Peyer's patch (tissue), 4 donors: ENCODE results near the gene NET1.

Source experiments
- CTCF ChIP-seq, 6 experiments: fragments of 450-650 bp in 4 of 6; fragments of 200-600 bp in 2 of 6; sonication (generic) in 1 of 6; IDR thresholded peaks; one replicate each; pipeline ENCODE4 v1.5.1; 2017 to 2019; ENCODE audit warnings: antibody characterized with exemption in 6 of 6, mild to moderate bottlenecking in 3 of 6, moderate library complexity in 1 of 6
- POLR2A ChIP-seq, 2 donors: fragments of 450-650 bp; IDR thresholded peaks; one replicate each; pipeline ENCODE4 v1.5.1; 2017; ENCODE audit warnings: antibody characterized with exemption in 2 of 2, mild to moderate bottlenecking in 2 of 2, moderate library complexity in 2 of 2

- TF ChIP-seq CTCF (IDR thresholded peaks at IDR 0.05) (no peak), POLR2A (IDR thresholded peaks at IDR 0.05) (peak in 1 of 2 donors; percentile 27)
Observed at GRCh38 chr10:5447611-5448071, 35.3 kb downstream of the NET1 start.
